ENCODE measurements around the gene BCAT1.

BCAT1 gene

GRCh38 chr12:24906141-24906540 is 42.8 kb downstream of the BCAT1 start:
- no peak overlapping the region for H3K4me3 ChIP-seq (replicated peaks in 1 of 2; ENCODE audit: low read depth in 2 of 2, low read length in 2 of 2)
- TF ChIP-seq, protein P1, sequence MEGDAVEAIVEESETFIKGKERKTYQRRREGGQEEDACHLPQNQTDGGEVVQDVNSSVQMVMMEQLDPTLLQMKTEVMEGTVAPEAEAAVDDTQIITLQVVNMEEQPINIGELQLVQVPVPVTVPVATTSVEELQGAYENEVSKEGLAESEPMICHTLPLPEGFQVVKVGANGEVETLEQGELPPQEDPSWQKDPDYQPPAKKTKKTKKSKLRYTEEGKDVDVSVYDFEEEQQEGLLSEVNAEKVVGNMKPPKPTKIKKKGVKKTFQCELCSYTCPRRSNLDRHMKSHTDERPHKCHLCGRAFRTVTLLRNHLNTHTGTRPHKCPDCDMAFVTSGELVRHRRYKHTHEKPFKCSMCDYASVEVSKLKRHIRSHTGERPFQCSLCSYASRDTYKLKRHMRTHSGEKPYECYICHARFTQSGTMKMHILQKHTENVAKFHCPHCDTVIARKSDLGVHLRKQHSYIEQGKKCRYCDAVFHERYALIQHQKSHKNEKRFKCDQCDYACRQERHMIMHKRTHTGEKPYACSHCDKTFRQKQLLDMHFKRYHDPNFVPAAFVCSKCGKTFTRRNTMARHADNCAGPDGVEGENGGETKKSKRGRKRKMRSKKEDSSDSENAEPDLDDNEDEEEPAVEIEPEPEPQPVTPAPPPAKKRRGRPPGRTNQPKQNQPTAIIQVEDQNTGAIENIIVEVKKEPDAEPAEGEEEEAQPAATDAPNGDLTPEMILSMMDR (IDR thresholded peaks at IDR 0.05; ENCODE audit: low read depth, low read length): no peak
- DNase-seq (ENCODE audit: low read depth in 2 of 2): no peak

- TF ChIP-seq, protein P1 (IDR thresholded peaks at IDR 0.05; ENCODE audit: low read depth, low read length): no peak
- peak in 1 of 2 donors; percentile 49 for DNase-seq (ENCODE audit: low read depth in 2 of 2)
- no peak overlapping the region for H3K4me3 ChIP-seq (replicated peaks in 1 of 2; ENCODE audit: low read depth in 2 of 2, low read length in 2 of 2)
Observed at GRCh38 chr12:24905431-24905830, 43.5 kb downstream of the BCAT1 start.

DNA sequence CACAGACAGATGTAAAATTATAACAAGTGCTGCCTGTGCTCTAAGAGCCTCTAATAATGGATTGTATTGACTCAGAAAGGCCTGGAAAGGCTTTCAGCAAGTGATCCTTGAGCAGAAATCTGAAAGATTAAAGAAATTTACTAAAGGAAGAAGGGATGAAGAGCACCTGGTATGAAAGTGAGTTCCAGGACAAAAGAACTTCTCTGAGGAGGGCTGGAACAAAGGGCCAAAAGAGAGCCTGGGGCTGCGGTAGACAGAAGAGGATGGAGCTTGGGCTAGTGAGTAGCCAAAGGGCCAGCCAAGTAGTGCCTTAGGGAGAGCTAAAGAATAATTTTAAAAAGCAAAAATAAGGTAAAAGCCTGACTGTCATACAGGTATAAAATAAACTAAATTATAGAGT is 44.0 kb downstream of the BCAT1 start:
- no peak overlapping the region for H3K4me3 ChIP-seq (replicated peaks in 1 of 2; ENCODE audit: low read depth in 2 of 2, low read length in 2 of 2)
- TF ChIP-seq, protein P1 (IDR thresholded peaks at IDR 0.05; ENCODE audit: low read depth, low read length): no peak
- no peak for DNase-seq (ENCODE audit: low read depth in 2 of 2)

- H3K4me3 ChIP-seq (replicated peaks in 1 of 2; ENCODE audit: low read depth in 2 of 2, low read length in 2 of 2): peak overlapping the region; percentile 57 to 69
- peak; percentile 32 to 52 for DNase-seq (ENCODE audit: low read depth in 2 of 2)
- TF ChIP-seq, protein P1 (IDR thresholded peaks at IDR 0.05; ENCODE audit: low read depth, low read length): no peak
Observed at GRCh38 chr12:24903329-24904088, 45.4 kb downstream of the BCAT1 start.

- peak overlapping the region; percentile 57 to 69 for H3K4me3 ChIP-seq (replicated peaks in 1 of 2; ENCODE audit: low read depth in 2 of 2, low read length in 2 of 2)
- TF ChIP-seq, protein P1 (IDR thresholded peaks at IDR 0.05; ENCODE audit: low read depth, low read length): no peak
- peak; percentile 41 to 53 for DNase-seq (ENCODE audit: low read depth in 2 of 2)
Observed at GRCh38 chr12:24902511-24903328, 46.2 kb downstream of the BCAT1 start.

- TF ChIP-seq, protein P1 (IDR thresholded peaks at IDR 0.05; ENCODE audit: low read depth, low read length): no peak
- no peak for DNase-seq (ENCODE audit: low read depth in 2 of 2)
- H3K4me3 ChIP-seq (replicated peaks in 1 of 2; ENCODE audit: low read depth in 2 of 2, low read length in 2 of 2): peak overlapping the region; percentile 57 to 69
Observed at GRCh38 chr12:24901576-24902461, 47.1 kb downstream of the BCAT1 start.
